ENCODE measurements around the gene RASGRP1. TPM values are rescaled to one million over a fixed set of nuclear protein-coding genes. Genes with fewer than 3 reads are reported as not detected.

The RASGRP1 gene
- total RNA-seq, 2 experiments from 2014 or later = 105 to 106 TPM

GRCh38 chr15:38610748-38611147 is 46.1 kb upstream of the RASGRP1 start:
- TF ChIP-seq, protein P1, sequence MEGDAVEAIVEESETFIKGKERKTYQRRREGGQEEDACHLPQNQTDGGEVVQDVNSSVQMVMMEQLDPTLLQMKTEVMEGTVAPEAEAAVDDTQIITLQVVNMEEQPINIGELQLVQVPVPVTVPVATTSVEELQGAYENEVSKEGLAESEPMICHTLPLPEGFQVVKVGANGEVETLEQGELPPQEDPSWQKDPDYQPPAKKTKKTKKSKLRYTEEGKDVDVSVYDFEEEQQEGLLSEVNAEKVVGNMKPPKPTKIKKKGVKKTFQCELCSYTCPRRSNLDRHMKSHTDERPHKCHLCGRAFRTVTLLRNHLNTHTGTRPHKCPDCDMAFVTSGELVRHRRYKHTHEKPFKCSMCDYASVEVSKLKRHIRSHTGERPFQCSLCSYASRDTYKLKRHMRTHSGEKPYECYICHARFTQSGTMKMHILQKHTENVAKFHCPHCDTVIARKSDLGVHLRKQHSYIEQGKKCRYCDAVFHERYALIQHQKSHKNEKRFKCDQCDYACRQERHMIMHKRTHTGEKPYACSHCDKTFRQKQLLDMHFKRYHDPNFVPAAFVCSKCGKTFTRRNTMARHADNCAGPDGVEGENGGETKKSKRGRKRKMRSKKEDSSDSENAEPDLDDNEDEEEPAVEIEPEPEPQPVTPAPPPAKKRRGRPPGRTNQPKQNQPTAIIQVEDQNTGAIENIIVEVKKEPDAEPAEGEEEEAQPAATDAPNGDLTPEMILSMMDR (IDR thresholded peaks at IDR 0.05) = no peak
- Mint-ChIP-seq H3K27me3 (no peaks in the 10 kb centered on the region), H3K27ac (peak overlapping the region; percentile 89), H3K4me1 (ENCODE audit: low read depth) (peaks cover 73% of the 10 kb centered on the region), H3K4me3 (peak overlapping the region; percentile 5), H3K36me3 (ENCODE audit: low read depth) (peaks cover 2% of the 10 kb centered on the region), H3K9me3 (no peaks in the 10 kb centered on the region)
- intact Hi-C loops (cut with micrococcal nuclease) = loop anchor here (2.0 to 5.0 kb wide), 3 partner anchors 48 to 77 kb away; no protein-coding TSS in a partner anchor
- peak; percentile 84 for DNase-seq
- ATAC-seq = peak; percentile 64
- POLR2A ChIA-PET = interaction anchor here (0.8 to 5.4 kb wide), 17 partner anchors 12 to 121 kb away, joined by 3 to 90 read pairs (median 6); partner anchors contain the start of gene RASGRP1
- CTCF ChIA-PET = interaction anchor here (0.7 to 7.9 kb wide), 13 partner anchors 11 to 157 kb away, joined by 3 to 71 read pairs (median 11); partner anchors contain the start of genes FAM98B and RASGRP1

GRCh38 chr15:38609097-38609738 is 44.6 kb upstream of the RASGRP1 start:
- Mint-ChIP-seq H3K27ac (peak overlapping the region; percentile 89), H3K4me3 (no peak overlapping the region), H3K27me3 (no peaks in the 10 kb centered on the region), H3K4me1 (ENCODE audit: low read depth) (peaks cover 76% of the 10 kb centered on the region), H3K36me3 (ENCODE audit: low read depth) (peaks cover 2% of the 10 kb centered on the region), H3K9me3 (no peaks in the 10 kb centered on the region)
- POLR2A ChIA-PET = interaction anchor here (1.3 to 5.4 kb wide), 3 partner anchors 15 to 62 kb away, joined by 3 to 90 read pairs (median 4); partner anchors contain the start of gene RASGRP1
- DNase-seq (no peak), ATAC-seq (no peak)
- TF ChIP-seq, protein P1 (IDR thresholded peaks at IDR 0.05) = no peak
- CTCF ChIA-PET = interaction anchor here (0.7 to 7.9 kb wide), 11 partner anchors 20 to 90 kb away, joined by 3 to 71 read pairs (median 3); partner anchors contain the start of gene RASGRP1
- intact Hi-C loops (cut with micrococcal nuclease) = no loop called here

GRCh38 chr15:38608682-38609081 is 44.1 kb upstream of the RASGRP1 start:
- Mint-ChIP-seq H3K27me3 (no peaks in the 10 kb centered on the region), H3K4me1 (ENCODE audit: low read depth) (peaks cover 73% of the 10 kb centered on the region), H3K27ac (peak overlapping the region; percentile 89), H3K36me3 (ENCODE audit: low read depth) (peaks cover 2% of the 10 kb centered on the region), H3K9me3 (no peaks in the 10 kb centered on the region), H3K4me3 (no peak overlapping the region)
- no peak for ATAC-seq
- TF ChIP-seq, protein P1 (IDR thresholded peaks at IDR 0.05) = no peak
- ChIA-PET CTCF (interaction anchor here (1.1 to 7.9 kb wide), 5 partner anchors 20 to 91 kb away, joined by 3 to 71 read pairs (median 8); partner anchors contain the start of gene RASGRP1), POLR2A (interaction anchor here (1.4 to 5.4 kb wide), 2 partner anchors 47 to 63 kb away, joined by 3 to 90 read pairs; partner anchors contain the start of gene RASGRP1)
- no peak for DNase-seq
- intact Hi-C loops (cut with micrococcal nuclease) = no loop called here

- no peak for ATAC-seq
- no peak overlapping the region for H3K4me3 Mint-ChIP-seq
- TF ChIP-seq, protein P1 (IDR thresholded peaks at IDR 0.05) = no peak
- peaks cover 48% of the 10 kb centered on the region for H3K4me1 Mint-ChIP-seq (ENCODE audit: low read depth)
- H3K27me3 Mint-ChIP-seq = no peaks in the 10 kb centered on the region
- no peak for DNase-seq
- no peaks in the 10 kb centered on the region for H3K9me3 Mint-ChIP-seq
- ChIA-PET CTCF (interaction anchor here (1.5 kb wide), 1 partner anchor 42 kb away, joined by 6 read pairs; the partner anchor contains the start of gene RASGRP1), POLR2A (interaction anchor here (2.4 kb wide), 1 partner anchor 42 kb away, joined by 8 read pairs; the partner anchor contains the start of gene RASGRP1)
- H3K27ac Mint-ChIP-seq = no peak overlapping the region
- intact Hi-C loops (cut with micrococcal nuclease) = no loop called here
- H3K36me3 Mint-ChIP-seq (ENCODE audit: low read depth) = peaks cover 2% of the 10 kb centered on the region
These were observed 41.1 kb upstream of the RASGRP1 start for GRCh38 chr15:38605744-38606143.

DNA sequence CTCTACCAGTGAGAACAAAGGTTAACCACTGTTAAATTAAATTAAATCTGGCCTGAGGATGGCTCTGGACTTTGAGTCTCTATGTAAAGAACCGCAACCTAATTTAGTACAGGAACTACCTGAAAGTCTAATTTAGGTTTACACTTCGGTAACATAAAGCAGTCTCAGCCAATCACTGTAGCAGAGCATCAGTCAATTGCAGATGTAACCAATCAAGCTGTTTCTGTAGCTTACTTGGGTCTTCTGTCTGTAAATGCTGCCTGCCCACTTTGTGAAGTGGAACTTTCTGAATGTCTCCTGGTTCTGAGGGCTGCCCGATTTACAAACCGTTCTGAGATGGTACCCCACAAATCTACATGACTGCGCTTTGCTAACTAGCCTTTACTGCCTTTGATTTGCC is 39.1 kb upstream of the RASGRP1 start:
- intact Hi-C loops (cut with micrococcal nuclease) = no loop called here
- no peaks in the 10 kb centered on the region for H3K27me3 Mint-ChIP-seq
- TF ChIP-seq, protein P1 (IDR thresholded peaks at IDR 0.05) = no peak
- no peak overlapping the region for H3K4me3 Mint-ChIP-seq
- no peak overlapping the region for H3K27ac Mint-ChIP-seq
- ChIA-PET POLR2A (interaction anchor here (0.6 to 2.4 kb wide), 5 partner anchors 9 to 43 kb away, joined by 3 to 8 read pairs (median 4); partner anchors contain the start of gene RASGRP1), CTCF (interaction anchor here (1.1 to 1.5 kb wide), 2 partner anchors 9 to 80 kb away, joined by 3 read pairs; no protein-coding TSS in a partner anchor)
- DNase-seq (no peak), ATAC-seq (no peak)
- H3K4me1 Mint-ChIP-seq (ENCODE audit: low read depth) = peaks cover 27% of the 10 kb centered on the region
- H3K36me3 Mint-ChIP-seq (ENCODE audit: low read depth) = no peaks in the 10 kb centered on the region
- H3K9me3 Mint-ChIP-seq = no peaks in the 10 kb centered on the region
